B cell (primary cell): ENCODE results near the gene LTB4R. TPM values are rescaled to one million over a fixed set of nuclear protein-coding genes. Genes with fewer than 3 reads are reported as not detected.

Source experiments
- ATAC-seq: fragments of 200-7000 bp; cut with Tn5 transposase; one replicate; pipeline ENCODE4 v1.10.0; 2021; ENCODE audit warnings: low read depth, mild to moderate bottlenecking, moderate number of reproducible peaks, moderate library complexity
- CTCF ChIA-PET: fragments of 350-600 bp; sonication (Branson Sonifier 250); formaldehyde crosslinking; loops from one replicate; lab custom pipeline; 2021; ENCODE audit warnings: antibody characterized with exemption, inconsistent platforms; lab: Charles Lee
- POLR2A ChIA-PET: fragments of 350-600 bp; sonication (Branson Sonifier 250); formaldehyde crosslinking; loops from one replicate; lab custom pipeline; 2021; ENCODE audit warnings: antibody characterized with exemption; lab: Charles Lee
- DNase-seq: peaks from one replicate; pipeline ENCODE4 v3.0.0; 2013
- H2AFZ ChIP-seq: 2 replicates; pipeline ENCODE4 v1.6.1; 2012; ENCODE audit warnings: mild to moderate bottlenecking, low read depth, low read length; ENCODE audit not compliant: insufficient read depth, poor library complexity, severe bottlenecking
- H3K27ac ChIP-seq, 2 donors: 1 replicate in 1 of 2; 2 replicates in 1 of 2; pipeline ENCODE4 v1.5.1; 2012 to 2013; ENCODE audit warnings: low read length in 2 of 2, mild to moderate bottlenecking in 2 of 2, moderate library complexity in 1 of 2
- H3K27me3 ChIP-seq, 4 experiments: fragments of 200-600 bp in 1 of 4; sonication (generic) in 1 of 4; replicated peaks in 1 of 4; 1 replicate in 2 of 4; 2 replicates in 2 of 4; pipeline versions ENCODE4 v1.6.1 to v1.7.0; 2013 to 2016; ENCODE audit warnings: low read length in 3 of 4, mild to moderate bottlenecking in 2 of 4, mixed read lengths in 1 of 4, moderate library complexity in 1 of 4; ENCODE audit not compliant: insufficient read depth in 4 of 4, control insufficient read depth in 3 of 4; ENCODE audit errors: control extremely low read depth in 1 of 4
- H3K36me3 ChIP-seq, 2 experiments: replicated peaks in 1 of 2; 1 replicate in 1 of 2; 2 replicates in 1 of 2; pipeline versions ENCODE4 v1.6.1 to v1.7.1; 2013; ENCODE audit warnings: low read length in 1 of 2; ENCODE audit not compliant: insufficient read depth in 2 of 2, control insufficient read depth in 1 of 2; ENCODE audit errors: control extremely low read depth in 1 of 2, extremely low read depth in 1 of 2
- H3K4me1 ChIP-seq, 2 donors: fragments of 200-600 bp in 1 of 2; sonication (generic) in 1 of 2; 1 replicate in 1 of 2; 2 replicates in 1 of 2; pipeline versions ENCODE4 v1.5.1 to v1.6.1; 2013 to 2017; ENCODE audit warnings: low read length in 2 of 2; ENCODE audit not compliant: control insufficient read depth in 2 of 2, insufficient read depth in 2 of 2
- H3K4me2 ChIP-seq: replicated peaks from 2 replicates; pipeline ENCODE3; 2012; ENCODE audit warnings: mild to moderate bottlenecking, low read depth, low read length; ENCODE audit not compliant: poor library complexity, severe bottlenecking
- H3K4me3 ChIP-seq, 5 experiments: fragments of 200-600 bp in 1 of 5; sonication (generic) in 1 of 5; 1 replicate in 3 of 5; 2 replicates in 2 of 5; pipeline versions ENCODE4 v1.5.1 to v1.7.0; 2011 to 2016; ENCODE audit warnings: low read length in 4 of 5, mild to moderate bottlenecking in 4 of 5, low read depth in 2 of 5, control low read depth in 1 of 5, moderate library complexity in 1 of 5; ENCODE audit not compliant: insufficient read depth in 1 of 5; ENCODE audit errors: control extremely low read depth in 1 of 5, extremely low read depth in 1 of 5
- H3K79me2 ChIP-seq: fragments of 200-600 bp; sonication (generic); one replicate; pipeline ENCODE4 v1.6.0; 2016; ENCODE audit warnings: low read length; ENCODE audit not compliant: control insufficient read depth, insufficient read depth
- H3K9ac ChIP-seq: fragments of 200-600 bp; sonication (generic); 2 replicates; pipeline ENCODE4 v1.6.1; 2017; ENCODE audit warnings: mild to moderate bottlenecking, low read length, moderate library complexity
- H3K9me3 ChIP-seq, 3 donors: one replicate each; pipeline versions ENCODE4 v1.6.1 to v1.7.1; 2013; ENCODE audit warnings: low read length in 2 of 3; ENCODE audit not compliant: control insufficient read depth in 2 of 3, insufficient read depth in 1 of 3; ENCODE audit errors: control extremely low read depth in 1 of 3
- H4K20me1 ChIP-seq: 2 replicates; pipeline ENCODE4 v1.6.0; 2012; ENCODE audit warnings: mild to moderate bottlenecking, low read length; ENCODE audit not compliant: insufficient read depth, control insufficient read depth, poor library complexity, severe bottlenecking
- H3K27ac Mint-ChIP-seq: one replicate; pipeline ENCODE4 v1.8.0; 2021; ENCODE audit warnings: mixed read lengths
- H3K27me3 Mint-ChIP-seq: one replicate; pipeline ENCODE4 v1.8.0; 2021; ENCODE audit warnings: mixed read lengths
- H3K4me1 Mint-ChIP-seq: one replicate; pipeline ENCODE4 v1.8.0; 2021; ENCODE audit warnings: mixed read lengths
- H3K4me3 Mint-ChIP-seq: one replicate; pipeline ENCODE4 v1.8.0; 2021; ENCODE audit warnings: mixed read lengths
- H3K9me3 Mint-ChIP-seq: one replicate; pipeline ENCODE4 v1.8.0; 2022; ENCODE audit warnings: mixed read lengths; ENCODE audit not compliant: insufficient read depth
- EZH2 ChIP-seq: IDR thresholded peaks from 2 replicates; pipeline ENCODE4 v1.6.1; 2012; ENCODE audit warnings: borderline replicate concordance, low read depth, mild to moderate bottlenecking, moderate library complexity, low read length; ENCODE audit not compliant: insufficient read depth, poor library complexity, severe bottlenecking
- WGBS: methylation state at CpG from one replicate; pipeline ENCODE4 v1.1.5; 2013; ENCODE audit warnings: missing lambda C conversion rate; ENCODE audit not compliant: insufficient coverage; 5-methylcytosine and 5-hydroxymethylcytosine counted together
- intact Hi-C: fragments of 100-400 bp; cut with micrococcal nuclease; formaldehyde crosslinking; loops from one replicate; pipeline ENCODE4 v1.10.0; 2022
- polyA plus RNA-seq: library from polyadenylated mRNA; depleted of rRNA; stranded (reverse); fragments of >200 nt; gene quantifications from 2 replicates; pipeline ENCODE4 v1.2.3, GENCODE V29; 2012
- total RNA-seq, 2 donors: library from RNA; stranded (reverse); fragments of 120-200 nt in 1 of 2; gene quantifications; 1 replicate in 1 of 2; 2 replicates in 1 of 2; pipeline versions ENCODE4 v1.2.3 to v1.2.4, GENCODE V29; 2013 to 2022
- TF ChIP-seq, protein P1 (sequence below): fragments of 200-600 bp; IDR thresholded peaks from one replicate; pipeline ENCODE4 v1.8.0; 2022; ENCODE audit warnings: antibody characterized with exemption, mild to moderate bottlenecking

Gene LTB4R
- total and polyA plus RNA-seq, 2 donors (not counting 1 experiment from before 2014, with no cell fraction given): 8.8 to 19.1 TPM

- DNase-seq: no peak
- intact Hi-C loops: loop anchor here (1.0 to 10.0 kb wide), 6 partner anchors 26 to 338 kb away; partner anchors contain the start of genes EMC9 and TINF2
- H3K27me3 ChIP-seq: peaks cover 0 to 32% (median 6%) of the 10 kb centered on the region in 4 experiments
- H3K36me3 ChIP-seq: no peaks in the 10 kb centered on the region
- H3K9ac ChIP-seq: peak overlapping the region; percentile 71
- TF ChIP-seq, protein P1, sequence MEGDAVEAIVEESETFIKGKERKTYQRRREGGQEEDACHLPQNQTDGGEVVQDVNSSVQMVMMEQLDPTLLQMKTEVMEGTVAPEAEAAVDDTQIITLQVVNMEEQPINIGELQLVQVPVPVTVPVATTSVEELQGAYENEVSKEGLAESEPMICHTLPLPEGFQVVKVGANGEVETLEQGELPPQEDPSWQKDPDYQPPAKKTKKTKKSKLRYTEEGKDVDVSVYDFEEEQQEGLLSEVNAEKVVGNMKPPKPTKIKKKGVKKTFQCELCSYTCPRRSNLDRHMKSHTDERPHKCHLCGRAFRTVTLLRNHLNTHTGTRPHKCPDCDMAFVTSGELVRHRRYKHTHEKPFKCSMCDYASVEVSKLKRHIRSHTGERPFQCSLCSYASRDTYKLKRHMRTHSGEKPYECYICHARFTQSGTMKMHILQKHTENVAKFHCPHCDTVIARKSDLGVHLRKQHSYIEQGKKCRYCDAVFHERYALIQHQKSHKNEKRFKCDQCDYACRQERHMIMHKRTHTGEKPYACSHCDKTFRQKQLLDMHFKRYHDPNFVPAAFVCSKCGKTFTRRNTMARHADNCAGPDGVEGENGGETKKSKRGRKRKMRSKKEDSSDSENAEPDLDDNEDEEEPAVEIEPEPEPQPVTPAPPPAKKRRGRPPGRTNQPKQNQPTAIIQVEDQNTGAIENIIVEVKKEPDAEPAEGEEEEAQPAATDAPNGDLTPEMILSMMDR: no peak
- no peak for TF ChIP-seq EZH2
- H3K4me1 ChIP-seq: peaks cover 30 to 39% of the 10 kb centered on the region in 2 donors
- Mint-ChIP-seq H3K27ac (peak overlapping the region; percentile 41), H3K9me3 (no peaks in the 10 kb centered on the region), H3K4me1 (peaks cover 32% of the 10 kb centered on the region), H3K4me3 (peak overlapping the region; percentile 92), H3K27me3 (peaks cover 14% of the 10 kb centered on the region)
- H4K20me1 ChIP-seq: no peaks in the 10 kb centered on the region
- ChIA-PET POLR2A (interaction anchor here (0.7 to 2.2 kb wide), 11 partner anchors 18 to 812 kb away, joined by 3 to 78 read pairs (median 5); partner anchors contain the start of genes AP1G2, CBLN3, KHNYN and NYNRIN), CTCF (interaction anchor here (0.7 to 2.3 kb wide), 20 partner anchors 10 to 124 kb away, joined by 3 to 148 read pairs (median 6); partner anchors contain the start of genes ADCY4, CBLN3, KHNYN and LTB4R)
- H3K9me3 ChIP-seq: no peaks in the 10 kb centered on the region
- no peaks in the 10 kb centered on the region for H3K79me2 ChIP-seq
- H3K4me2 ChIP-seq: peak overlapping the region; percentile 86
- 0% methylated on average over 12 of the region's 16 CpGs for WGBS
- H3K4me3 ChIP-seq: peak overlapping the region in 4 of 5 experiments; percentile 52 to 64 (median 60)
- H3K27ac ChIP-seq: peak overlapping the region; percentile 59 to 70
- no peak for ATAC-seq
- H2AFZ ChIP-seq: peak overlapping the region; percentile 71
These were observed 55.1 kb downstream of the LTB4R start for GRCh38 chr14:24366413-24366720.
